ENCODE results near the gene POU1F1.
"Not testable (repeated sequence)": the region's sequence is repeated elsewhere in the genome, so short reads cannot be mapped to it uniquely, and the experiment has no call there.

POU1F1 gene

DNA sequence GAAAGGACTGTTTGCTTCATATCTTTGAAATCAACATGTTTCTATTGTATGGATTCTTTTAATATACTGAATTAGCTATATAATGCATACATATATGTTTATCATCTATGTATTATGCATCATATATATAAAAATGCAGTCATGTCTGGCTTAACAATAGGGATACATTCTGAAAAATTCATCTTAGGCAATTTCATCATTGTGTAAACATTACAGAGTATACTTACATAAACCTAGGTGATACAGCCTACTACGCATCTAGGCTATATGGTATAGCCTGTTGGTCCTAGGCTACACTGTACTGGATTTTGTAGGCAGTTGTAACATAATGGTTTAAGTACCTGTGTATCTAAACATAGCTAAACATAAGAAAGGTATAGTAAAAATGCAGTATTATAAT lies 27.6 kb downstream of the POU1F1 start:
- DNase-seq = no peak

DNA sequence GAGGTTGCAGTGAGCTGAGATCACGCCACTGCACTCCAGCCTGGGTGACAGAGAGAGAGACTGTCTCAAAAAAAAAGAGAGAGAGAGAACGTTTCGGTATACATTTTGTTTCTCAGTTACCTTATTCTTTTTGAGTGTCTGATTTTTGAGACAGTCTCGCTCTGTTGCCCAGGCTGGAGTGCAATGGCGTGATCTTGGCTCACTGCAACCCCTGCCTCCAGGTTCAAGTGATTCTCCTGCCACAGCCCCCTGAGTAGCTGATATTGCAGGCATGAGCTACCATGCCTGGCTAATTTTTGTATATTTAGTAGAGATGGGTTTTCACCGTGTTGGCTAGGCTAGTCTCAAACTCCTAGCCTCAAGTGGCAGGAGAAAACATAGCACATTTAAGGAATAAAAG lies 28.2 kb downstream of the POU1F1 start:
- DNase-seq = not testable (repeated sequence)

- DNase-seq = no peak
These were observed 29.0 kb downstream of the POU1F1 start for GRCh38 chr3:87247430-87247773.

GRCh38 chr3:87246662-87247429 lies 29.5 kb downstream of the POU1F1 start:
- no peak for DNase-seq

- DNase-seq = no peak
These were observed 40.3 kb downstream of the POU1F1 start for GRCh38 chr3:87236093-87236492.

DNA sequence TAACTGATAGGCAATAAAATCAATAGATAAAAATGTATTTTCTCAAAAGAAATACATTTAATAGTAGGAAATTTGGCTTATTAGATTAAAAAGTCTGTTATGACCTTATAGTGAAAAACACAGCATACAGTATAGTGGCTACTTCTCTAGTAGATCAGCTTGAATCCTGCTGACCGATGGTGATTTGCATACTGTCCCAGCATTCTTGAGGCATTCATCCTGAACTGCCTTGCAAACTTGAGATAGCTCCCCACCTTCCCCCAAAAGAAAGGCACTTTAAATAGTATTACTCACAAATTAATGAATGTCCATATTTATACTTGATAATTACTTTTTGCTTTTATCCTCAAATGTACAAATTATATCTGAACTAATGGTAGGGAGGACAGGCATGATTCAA lies 42.6 kb downstream of the POU1F1 start:
- no peak for DNase-seq

- DNase-seq = no peak
These were observed 47.3 kb downstream of the POU1F1 start for GRCh38 chr3:87229113-87229512.

- DNase-seq = no peak
These were observed 48.1 kb downstream of the POU1F1 start for GRCh38 chr3:87228316-87228715.

DNA sequence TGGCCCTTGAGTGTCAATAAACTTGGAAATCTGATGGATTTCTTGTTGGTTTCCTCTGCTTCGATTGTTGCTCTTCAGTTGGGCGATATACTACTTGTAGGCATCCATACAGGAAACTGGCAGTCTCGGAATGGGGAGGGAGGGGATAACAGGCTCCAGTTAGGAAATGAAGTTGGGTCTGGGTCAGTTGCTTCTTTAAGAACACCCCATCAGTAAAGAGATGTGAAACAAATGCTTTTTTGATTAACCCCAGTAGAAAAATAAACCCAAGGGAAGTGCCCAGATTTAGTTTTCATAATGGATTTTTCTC lies 48.6 kb downstream of the POU1F1 start:
- no peak for DNase-seq

- peak; percentile 82 to 93 (median 85) for DNase-seq
These were observed 49.1 kb downstream of the POU1F1 start, which contains the start of gene CHMP2B for GRCh38 chr3:87227104-87227834. Gene CHMP2B (plus strand): TSS chr3:87227309. CDS start chr3:87227523, 214 bp downstream.

GRCh38 chr3:87225659-87226058 lies 50.7 kb downstream of the POU1F1 start:
- DNase-seq = no peak

GRCh38 chr3:87219611-87220010 lies 56.8 kb downstream of the POU1F1 start:
- no peak for DNase-seq

- DNase-seq = no peak
These were observed 57.8 kb downstream of the POU1F1 start for GRCh38 chr3:87218560-87218959.

All from T-helper 1 cell (primary cell).